GM12864 (cell line): Measurements from ENCODE around the gene SPIN3.
"Not testable (repeated sequence)": the region's sequence is repeated elsewhere in the genome, so short reads cannot be mapped to it uniquely, and the experiment has no call there.

Experiments used
- DNase-seq: peaks from one replicate; pipeline ENCODE4 v3.0.0-alpha.2; 2011; ENCODE audit warnings: low read depth
- H3K4me3 ChIP-seq: 2 replicates; pipeline ENCODE4 v1.5.1; 2011; ENCODE audit warnings: mild to moderate bottlenecking, low read depth, low read length, control low read depth
- TF ChIP-seq, protein P1 (sequence below): IDR thresholded peaks from 2 replicates; pipeline ENCODE4 v1.5.1; 2011; ENCODE audit warnings: low read depth, mild to moderate bottlenecking, moderate library complexity, low read length, control low read depth, inconsistent platforms; ENCODE audit errors: missing control alignments

Gene SPIN3

DNA sequence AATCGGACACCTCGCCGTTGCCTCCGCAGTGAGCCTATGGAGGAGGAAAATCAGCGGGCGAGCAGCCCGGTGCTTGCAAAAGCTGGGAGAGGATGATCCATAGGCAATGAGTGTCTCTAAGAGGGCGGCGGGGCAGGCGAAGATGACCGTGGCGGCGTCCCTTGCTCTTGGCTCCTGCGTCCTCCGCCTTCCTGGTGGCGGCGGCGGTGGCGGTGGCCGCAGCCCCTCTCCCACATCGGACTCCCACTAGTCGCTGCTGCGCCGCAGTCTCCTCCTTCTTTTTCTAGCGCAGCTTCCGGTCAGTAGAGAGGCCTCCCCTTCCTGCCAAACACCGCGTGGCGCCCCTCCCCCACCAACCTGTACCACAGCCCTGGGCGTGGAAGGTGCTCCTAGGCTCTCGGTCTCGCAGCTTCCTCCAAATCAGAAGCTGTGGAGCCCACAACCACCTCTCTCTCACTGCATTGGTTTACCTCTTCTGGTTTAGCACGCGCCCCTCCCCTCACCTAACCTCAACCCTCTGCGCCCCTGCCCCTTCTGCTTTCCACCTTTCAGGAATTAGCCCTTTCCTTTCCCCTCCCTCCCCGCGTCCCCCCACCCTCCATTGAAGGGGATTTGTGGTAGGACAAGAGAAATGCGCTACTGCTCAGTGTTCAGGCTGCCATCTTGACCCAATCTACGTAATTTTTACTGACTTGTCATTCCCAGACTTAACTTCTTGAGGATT is at the start of gene SPIN3:
Gene SPIN3, minus strand, starts transcription at position 271 of the 724 bp plus-strand sequence. CDS start 594 bp downstream, outside the sequence.
- peak within 1 kb of the TSS; percentile 70 for H3K4me3 ChIP-seq
- peak; percentile 67 for DNase-seq
- TF ChIP-seq, protein P1, sequence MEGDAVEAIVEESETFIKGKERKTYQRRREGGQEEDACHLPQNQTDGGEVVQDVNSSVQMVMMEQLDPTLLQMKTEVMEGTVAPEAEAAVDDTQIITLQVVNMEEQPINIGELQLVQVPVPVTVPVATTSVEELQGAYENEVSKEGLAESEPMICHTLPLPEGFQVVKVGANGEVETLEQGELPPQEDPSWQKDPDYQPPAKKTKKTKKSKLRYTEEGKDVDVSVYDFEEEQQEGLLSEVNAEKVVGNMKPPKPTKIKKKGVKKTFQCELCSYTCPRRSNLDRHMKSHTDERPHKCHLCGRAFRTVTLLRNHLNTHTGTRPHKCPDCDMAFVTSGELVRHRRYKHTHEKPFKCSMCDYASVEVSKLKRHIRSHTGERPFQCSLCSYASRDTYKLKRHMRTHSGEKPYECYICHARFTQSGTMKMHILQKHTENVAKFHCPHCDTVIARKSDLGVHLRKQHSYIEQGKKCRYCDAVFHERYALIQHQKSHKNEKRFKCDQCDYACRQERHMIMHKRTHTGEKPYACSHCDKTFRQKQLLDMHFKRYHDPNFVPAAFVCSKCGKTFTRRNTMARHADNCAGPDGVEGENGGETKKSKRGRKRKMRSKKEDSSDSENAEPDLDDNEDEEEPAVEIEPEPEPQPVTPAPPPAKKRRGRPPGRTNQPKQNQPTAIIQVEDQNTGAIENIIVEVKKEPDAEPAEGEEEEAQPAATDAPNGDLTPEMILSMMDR = no peak

DNA sequence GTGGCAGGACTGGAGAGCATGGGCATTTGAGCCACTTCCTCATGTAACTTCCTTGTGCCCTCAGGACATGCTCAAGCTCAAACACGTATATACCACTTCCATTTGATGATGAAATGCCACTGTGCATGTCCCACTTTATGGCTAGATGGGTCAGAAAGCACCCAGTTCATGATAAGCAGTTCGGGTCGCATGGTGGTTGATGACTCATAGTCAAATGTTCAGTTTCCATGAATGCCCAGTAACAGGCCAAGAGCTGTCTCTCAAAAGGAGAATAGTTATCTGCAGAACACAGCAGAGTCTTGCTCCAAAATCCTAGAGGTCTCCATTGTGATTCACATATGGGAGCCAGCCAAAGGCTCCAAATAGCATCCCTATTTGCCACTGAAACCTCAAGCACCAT is 48.9 kb upstream of the SPIN3 start:
- TF ChIP-seq, protein P1 = no peak
- no peak overlapping the region for H3K4me3 ChIP-seq
- no peak for DNase-seq

DNA sequence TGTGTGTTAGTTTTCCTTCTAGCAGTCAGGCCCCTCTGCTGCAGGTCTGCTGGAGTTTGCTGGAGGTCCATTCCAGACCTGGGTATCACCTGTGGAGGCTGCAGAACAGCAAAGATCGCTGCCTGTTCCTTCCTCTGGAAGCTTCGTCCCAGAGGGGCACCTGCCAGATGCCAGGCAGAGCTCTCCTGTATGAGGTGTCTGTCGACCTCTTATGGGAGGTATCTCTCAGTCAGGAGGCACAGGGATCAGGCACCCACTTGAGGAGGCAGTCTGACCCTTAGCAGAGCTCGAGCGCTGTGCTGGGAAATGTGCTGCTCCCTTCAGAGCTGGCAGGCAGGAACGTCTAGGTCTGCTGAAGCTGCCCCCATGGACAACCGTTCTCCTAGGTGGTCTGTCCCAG is 41.9 kb upstream of the SPIN3 start:
- not testable (repeated sequence) for DNase-seq

DNA sequence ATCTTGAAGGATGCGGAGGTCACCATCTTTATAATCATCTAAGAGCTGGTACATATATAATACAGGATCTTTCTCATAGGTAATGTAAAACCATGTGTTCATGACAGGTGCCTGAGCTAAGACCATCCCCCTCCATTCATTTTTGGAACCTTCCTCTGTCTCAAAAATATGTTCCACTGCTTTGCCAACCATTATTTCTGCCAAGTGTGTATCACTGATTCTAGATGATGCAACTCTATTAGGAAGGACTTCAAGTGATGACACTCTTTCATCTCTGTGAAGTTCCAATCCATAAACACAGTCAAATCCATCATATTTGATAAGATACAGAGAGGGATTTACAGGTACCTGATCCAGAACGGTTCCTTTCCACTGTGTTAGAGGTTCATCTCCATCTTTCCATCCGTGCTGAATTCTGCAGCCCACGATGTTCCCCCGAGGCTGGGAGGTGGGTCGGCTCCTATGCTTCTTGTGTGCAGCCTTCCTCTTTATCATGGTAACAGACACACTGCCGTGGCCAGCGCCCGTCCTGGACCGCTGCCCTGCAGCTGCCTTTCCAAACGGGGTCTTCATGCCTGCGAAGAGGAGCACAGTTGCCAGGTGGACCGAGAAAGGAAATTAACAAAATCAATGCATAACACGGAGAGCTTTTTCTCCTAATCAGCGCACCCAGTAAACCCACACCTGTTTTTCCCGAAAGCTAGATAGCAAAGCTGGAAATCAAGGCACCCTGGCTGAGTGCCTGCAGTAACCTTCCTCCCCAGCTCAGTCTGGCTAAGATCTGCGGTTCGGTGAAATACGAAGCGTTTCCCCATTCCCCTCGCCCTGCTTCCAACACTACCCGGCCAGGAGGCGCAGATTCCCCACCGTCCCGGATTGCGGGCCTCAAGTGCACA is 718 bp downstream of the SPIN3 start:
- no peak for DNase-seq
- TF ChIP-seq, protein P1 = no peak

More for the DNA sequence above, 41.9 kb upstream of the SPIN3 start:
- not testable (repeated sequence) for H3K4me3 ChIP-seq

DNA sequence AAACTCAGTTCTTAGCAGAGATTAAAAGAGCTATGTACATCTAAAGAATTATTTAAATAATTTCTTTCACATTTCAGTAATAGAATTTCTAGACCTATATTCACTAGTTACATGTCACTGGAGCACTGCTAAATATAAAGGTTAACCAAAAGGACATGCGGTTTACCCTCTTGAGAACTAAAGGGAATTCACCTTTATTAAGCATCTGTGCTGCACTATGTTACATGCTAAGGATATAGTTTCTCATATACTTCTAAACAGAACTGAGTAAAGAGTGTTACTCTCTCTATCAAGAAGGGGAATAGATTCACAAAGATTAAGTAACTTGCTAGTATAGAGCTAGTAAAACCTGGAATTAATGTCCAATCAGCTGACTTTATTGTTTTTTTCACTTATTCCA is 7.6 kb downstream of the SPIN3 start:
- no peak overlapping the region for H3K4me3 ChIP-seq
- no peak for DNase-seq
- TF ChIP-seq, protein P1 = no peak

More for the DNA sequence above, 718 bp downstream of the SPIN3 start:
- peak overlapping the region; percentile 70 for H3K4me3 ChIP-seq

DNA sequence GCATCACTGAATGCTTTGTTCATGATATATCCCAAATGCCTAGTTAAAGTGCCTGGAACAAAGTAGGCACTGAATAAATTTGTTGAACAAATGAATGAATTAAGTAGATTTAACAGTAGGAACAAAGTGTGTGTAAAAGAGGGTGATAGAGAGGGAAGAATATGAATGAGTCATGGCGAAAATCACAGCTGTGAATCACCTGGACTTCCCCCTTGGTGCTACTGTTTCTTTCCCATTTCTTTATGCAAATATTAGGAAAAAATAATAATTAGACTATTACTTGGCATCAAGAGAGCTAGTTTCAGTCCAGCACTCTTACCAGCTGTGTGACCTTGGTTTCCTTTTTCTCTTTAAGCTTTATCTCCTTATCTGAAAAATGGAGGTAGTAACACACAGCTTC is 9.2 kb downstream of the SPIN3 start:
- TF ChIP-seq, protein P1 = no peak
- DNase-seq = no peak
- H3K4me3 ChIP-seq = no peak overlapping the region

DNA sequence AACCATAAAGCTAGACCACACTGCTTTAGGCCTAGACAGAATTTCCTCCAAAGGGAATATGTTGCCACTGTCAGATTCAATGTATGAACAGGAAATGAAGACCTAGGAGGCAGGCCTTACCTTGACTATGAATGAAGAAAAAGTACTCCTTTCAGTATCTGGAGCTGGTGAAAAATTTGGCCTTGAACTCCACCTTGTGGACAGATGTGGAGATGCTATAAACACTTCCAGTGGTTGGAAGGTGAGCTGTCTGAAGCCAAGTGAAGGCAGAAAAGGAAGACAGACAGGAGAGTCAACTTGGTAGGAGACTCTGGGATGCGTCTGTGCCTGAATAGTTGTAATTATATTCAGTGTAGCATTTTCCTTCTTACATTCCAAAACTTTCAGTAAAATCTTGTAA is 17.2 kb downstream of the SPIN3 start:
- DNase-seq = no peak
- TF ChIP-seq, protein P1 = peak; percentile 57

More for the DNA sequence above, 17.2 kb downstream of the SPIN3 start:
- H3K4me3 ChIP-seq = no peak overlapping the region
